LNCaP clone FGC (cell line): ENCODE results near the gene ACOT6.

Experiments
- DNase-seq: peaks from one replicate; pipeline ENCODE4 v3.0.0-alpha.2; 2011; ENCODE audit warnings: low read depth
- H3K4me3 ChIP-seq: 2 replicates; pipeline ENCODE4 v1.5.1; 2011; ENCODE audit warnings: mild to moderate bottlenecking, low read depth, low read length, control low read depth
- TF ChIP-seq, protein P1 (sequence below): IDR thresholded peaks from 2 replicates; pipeline ENCODE4 v1.5.1; 2012; ENCODE audit warnings: mild to moderate bottlenecking; ENCODE audit not compliant: control insufficient read depth, insufficient read depth; ENCODE audit errors: extremely low read depth

Gene ACOT6

DNA sequence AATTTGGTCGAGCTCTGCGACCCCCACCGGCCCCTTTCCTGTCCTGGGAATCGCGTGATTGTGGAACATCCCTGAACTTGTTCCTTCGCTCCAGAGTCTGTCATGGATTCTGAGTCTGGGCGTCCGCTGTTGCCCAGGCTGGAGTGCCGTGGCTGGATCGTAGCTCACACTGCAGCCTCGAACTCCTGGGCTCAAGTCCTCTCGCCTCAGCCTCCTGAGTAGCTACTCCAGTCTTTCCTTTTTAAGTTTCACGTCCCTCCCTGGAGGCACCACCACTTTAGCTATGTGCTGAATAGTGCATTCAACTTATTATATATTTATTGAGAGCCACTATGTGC lies 698 bp downstream of the ACOT6 start:
- DNase-seq, result no peak
- TF ChIP-seq, protein P1, sequence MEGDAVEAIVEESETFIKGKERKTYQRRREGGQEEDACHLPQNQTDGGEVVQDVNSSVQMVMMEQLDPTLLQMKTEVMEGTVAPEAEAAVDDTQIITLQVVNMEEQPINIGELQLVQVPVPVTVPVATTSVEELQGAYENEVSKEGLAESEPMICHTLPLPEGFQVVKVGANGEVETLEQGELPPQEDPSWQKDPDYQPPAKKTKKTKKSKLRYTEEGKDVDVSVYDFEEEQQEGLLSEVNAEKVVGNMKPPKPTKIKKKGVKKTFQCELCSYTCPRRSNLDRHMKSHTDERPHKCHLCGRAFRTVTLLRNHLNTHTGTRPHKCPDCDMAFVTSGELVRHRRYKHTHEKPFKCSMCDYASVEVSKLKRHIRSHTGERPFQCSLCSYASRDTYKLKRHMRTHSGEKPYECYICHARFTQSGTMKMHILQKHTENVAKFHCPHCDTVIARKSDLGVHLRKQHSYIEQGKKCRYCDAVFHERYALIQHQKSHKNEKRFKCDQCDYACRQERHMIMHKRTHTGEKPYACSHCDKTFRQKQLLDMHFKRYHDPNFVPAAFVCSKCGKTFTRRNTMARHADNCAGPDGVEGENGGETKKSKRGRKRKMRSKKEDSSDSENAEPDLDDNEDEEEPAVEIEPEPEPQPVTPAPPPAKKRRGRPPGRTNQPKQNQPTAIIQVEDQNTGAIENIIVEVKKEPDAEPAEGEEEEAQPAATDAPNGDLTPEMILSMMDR, result no peak
- no peak overlapping the region for H3K4me3 ChIP-seq

DNA sequence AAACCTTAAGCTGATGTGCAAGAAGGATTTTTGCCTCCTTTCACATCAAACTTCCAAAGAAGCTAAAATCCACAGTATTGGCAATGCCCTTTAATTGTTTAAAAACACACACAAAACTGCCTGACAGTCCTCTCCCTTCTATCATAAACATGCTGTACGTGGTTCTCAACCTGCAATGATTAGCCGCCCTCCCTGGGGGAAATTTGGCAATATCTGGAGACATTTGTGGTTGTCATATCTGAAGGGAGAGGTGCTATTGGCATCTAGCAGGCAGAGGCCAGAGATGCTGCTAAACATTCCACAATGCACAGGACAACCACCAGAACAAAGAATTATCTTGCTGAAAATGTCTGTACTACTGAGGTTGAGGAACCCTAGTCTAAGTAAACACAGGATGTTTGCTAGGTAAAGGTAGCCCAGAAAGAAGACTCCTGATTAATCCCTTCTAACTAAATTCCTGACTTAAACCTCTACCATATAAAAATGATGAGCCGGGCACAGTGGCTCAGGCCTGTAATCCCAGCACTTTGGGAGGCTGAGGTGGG lies 1.2 kb downstream of the ACOT6 start:
- no peak for DNase-seq
- no peak overlapping the region for H3K4me3 ChIP-seq
- TF ChIP-seq, protein P1, result no peak

DNA sequence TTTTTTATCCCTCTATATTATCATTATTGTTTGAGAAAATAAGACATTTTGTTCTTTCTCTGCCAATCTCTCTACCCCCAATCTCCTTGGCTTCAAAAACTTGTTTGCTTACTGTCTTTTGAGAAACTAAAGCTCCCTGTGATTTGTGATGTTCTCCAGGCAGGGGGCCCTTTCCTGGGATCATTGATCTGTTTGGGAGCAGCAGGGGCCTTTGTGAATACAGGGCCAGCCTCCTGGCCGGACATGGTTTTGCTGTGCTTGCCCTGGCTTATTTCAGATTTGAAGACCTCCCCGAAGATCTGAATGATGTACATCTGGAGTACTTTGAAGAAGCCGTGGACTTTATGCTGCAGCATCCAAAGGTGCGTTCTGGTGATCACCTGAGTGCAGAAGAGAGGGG lies 4.5 kb downstream of the ACOT6 start:
- no peak for DNase-seq
- no peak overlapping the region for H3K4me3 ChIP-seq
- TF ChIP-seq, protein P1, result no peak

DNA sequence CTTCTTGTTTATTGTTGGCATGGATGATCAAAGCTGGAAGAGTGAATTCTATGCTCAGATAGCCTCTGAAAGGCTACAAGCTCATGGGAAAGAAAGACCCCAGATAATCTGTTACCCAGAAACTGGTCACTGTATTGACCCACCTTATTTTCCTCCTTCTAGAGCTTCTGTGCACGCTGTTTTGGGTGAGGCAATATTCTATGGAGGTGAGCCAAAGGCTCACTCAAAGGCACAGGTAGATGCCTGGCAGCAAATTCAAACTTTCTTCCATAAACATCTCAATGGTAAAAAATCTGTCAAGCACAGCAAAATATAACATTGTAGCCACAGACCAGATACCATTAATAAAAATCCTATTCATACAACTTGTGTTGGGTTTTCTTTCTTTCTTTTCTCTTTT lies 7.2 kb downstream of the ACOT6 start:
- H3K4me3 ChIP-seq, result no peak overlapping the region
- TF ChIP-seq, protein P1, result no peak
- no peak for DNase-seq

DNA sequence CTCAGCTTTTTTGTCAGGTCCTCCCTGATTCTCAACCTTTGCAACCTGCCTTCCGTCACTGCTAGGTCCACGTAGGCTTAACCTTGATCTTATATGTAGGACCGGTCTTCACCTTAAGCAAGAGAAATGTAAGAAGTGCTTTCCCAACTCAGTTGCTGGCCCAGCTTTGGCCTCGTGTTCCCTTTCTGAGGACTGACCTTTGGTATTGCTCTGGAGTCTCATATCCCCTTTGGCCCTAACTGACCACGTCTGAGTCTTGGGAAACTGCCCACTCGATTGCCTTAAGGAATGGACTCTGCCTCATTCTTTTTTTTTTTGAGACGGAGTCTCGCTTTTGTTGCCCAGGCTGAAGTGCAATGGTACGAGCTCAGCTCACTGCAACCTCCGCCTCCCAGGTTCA lies 8.0 kb downstream of the ACOT6 start:
- no peak for DNase-seq
- no peak overlapping the region for H3K4me3 ChIP-seq
- TF ChIP-seq, protein P1, result no peak

DNA sequence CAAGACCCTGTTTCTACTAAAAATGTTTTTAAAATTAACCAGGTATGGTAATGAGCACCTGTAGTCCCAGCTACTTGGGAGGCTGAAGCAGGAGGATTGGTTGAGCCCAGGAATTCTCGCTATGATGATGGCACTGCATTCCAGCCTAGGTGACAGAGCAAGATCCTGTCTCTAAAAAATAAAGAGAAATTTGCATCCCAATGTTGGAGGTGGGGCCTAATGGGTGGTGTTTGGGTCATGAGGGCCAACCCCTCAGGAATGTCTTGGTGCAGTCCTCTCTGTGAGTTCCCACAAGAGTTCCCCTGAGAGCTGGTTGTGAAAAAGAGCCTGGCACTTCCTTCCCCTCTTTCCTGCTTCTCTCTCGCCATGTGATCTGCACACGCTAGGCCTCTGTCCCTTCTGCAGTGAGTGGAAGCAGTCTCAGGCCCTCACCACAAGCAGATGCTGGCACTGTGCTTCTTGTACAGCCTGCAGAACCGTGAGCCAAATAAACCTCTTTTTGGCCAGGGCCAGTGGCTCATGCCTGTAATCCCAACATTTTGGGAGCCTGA lies 11.3 kb downstream of the ACOT6 start:
- no peak for DNase-seq
- TF ChIP-seq, protein P1, result no peak
- no peak overlapping the region for H3K4me3 ChIP-seq

DNA sequence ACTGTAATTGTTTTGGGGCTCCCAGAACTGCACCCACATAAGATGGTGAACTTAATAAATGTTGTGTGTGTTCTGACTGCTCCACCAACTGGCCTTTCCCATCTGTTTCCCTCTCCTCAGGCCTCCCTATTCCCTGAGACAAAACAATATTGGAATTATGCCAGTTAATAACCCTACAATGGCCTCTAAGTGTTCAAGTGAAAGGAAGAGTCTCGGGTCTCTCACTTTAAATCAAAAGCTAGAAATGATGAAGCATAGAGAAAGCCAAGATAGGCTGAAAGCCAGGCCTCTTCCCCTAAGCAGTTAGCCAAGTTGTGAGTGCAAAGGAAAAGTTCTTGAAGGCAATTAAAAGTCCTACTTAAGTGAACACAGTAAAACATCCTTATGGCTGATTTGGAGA lies 13.4 kb downstream of the ACOT6 start:
- no peak for DNase-seq
- no peak overlapping the region for H3K4me3 ChIP-seq
- TF ChIP-seq, protein P1, result no peak
